ENCODE results near the gene CTNND2.

CTNND2 gene

GRCh38 chr5:11514705-11515432 is 389.4 kb downstream of the CTNND2 start:
- no peak for DNase-seq

GRCh38 chr5:11511878-11512277 is 392.4 kb downstream of the CTNND2 start:
- no peak for DNase-seq

- DNase-seq = no peak
These were observed 393.4 kb downstream of the CTNND2 start for GRCh38 chr5:11510889-11511288.

DNA sequence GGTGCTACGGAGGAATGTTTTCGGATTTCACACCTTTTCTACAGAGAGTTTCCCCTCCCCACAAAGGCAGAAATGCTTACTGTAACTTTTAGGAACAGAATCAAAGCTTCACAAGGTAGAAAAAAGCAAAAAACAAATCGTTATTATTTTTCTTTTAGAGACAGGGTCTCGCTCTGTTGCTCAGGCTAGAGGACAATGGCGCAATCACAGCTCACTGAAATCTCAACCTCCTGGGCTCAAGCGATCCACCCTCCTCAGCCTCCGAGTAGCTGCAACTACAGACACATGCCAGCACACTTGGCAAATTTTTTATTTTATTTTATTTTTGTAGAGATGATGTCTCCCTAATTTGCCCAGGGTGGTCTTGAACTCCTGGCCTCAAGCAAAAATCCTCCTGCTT is 394.5 kb downstream of the CTNND2 start:
- DNase-seq = no peak

DNA sequence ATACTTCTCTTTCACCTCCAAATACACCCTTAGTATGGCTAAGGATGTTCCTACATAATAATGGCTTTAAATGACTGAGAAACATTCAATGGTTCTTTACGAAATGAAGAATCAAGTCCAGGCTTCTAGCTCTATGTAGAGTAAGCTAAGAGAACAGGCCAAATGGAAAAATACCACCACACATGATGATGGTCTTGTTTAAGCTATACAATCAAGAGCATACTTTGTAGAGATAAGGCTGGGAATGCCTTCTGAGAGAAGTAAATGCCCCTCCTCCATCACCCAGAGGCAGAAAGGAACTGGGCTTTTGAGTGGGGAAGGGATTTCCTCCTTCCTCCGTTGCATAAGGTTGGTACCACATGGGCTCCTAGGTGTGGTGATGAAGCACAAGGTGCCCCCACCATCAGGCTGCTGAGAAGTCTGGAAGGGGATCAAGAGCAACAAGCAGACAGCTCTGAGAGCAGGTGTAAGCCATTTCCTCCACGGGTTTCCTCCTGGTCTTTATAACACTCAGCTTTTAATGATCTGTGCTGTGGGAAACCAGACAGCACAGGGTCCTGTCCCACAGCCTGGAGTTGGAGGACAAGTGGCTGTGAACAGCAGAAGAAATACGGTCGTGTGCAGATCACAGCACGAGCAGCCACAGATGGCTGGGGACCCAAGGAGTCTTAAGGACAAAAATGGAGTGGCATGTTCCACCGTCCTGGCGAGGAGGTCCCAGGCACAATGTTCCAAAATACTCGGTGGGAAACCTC is 396.9 kb downstream of the CTNND2 start:
- DNase-seq = no peak

- no peak for DNase-seq
These were observed 399.4 kb downstream of the CTNND2 start for GRCh38 chr5:11504886-11505193.

GRCh38 chr5:11504065-11504885 is 400.0 kb downstream of the CTNND2 start:
- DNase-seq = no peak

DNA sequence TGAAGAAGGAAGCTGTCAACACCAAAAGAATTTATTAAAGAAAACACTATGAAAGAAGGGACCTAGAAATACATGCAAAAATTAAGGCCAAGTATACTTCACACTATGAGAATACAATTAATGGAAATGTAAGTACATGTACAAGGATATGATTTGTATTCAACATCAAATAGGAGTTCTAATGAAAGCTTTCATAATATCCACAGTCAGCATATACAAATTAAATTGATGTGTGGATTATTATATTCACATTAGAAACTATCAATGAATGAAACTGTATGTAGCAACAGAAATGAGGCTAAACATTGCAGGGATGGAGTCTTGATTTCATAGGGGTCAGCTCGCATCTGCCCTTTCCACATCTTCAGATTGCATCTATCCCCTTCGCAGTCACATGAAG is 401.5 kb downstream of the CTNND2 start:
- DNase-seq = no peak

DNA sequence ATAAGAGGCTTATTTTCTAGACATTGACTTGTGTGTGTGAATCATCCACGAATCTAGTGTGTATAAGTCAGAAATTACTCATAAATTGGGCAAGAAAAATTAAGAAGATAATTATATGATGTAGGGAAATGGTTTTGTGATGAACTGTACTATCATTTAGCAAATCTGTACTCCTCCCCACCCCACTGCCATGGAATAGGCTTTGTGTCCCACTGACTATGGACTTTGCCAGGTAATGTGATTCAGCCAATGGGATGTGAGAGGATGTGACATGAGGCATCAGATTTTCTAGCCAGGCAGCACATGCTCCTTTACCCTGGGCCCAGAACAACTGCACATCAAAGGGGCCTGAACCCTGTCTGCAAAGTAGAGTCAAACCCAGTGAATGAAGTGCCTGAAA is 406.6 kb downstream of the CTNND2 start:
- DNase-seq = no peak

GRCh38 chr5:11496137-11496719 is 408.0 kb downstream of the CTNND2 start:
- DNase-seq = no peak

- DNase-seq = no peak
These were observed 409.9 kb downstream of the CTNND2 start for GRCh38 chr5:11494340-11494739.

GRCh38 chr5:11491404-11492075 is 412.7 kb downstream of the CTNND2 start:
- no peak for DNase-seq

GRCh38 chr5:11483630-11484029 is 420.6 kb downstream of the CTNND2 start:
- DNase-seq = no peak

GRCh38 chr5:11482011-11482410 is 422.2 kb downstream of the CTNND2 start:
- no peak for DNase-seq

GRCh38 chr5:11477786-11478185 is 426.5 kb downstream of the CTNND2 start:
- DNase-seq = no peak

DNA sequence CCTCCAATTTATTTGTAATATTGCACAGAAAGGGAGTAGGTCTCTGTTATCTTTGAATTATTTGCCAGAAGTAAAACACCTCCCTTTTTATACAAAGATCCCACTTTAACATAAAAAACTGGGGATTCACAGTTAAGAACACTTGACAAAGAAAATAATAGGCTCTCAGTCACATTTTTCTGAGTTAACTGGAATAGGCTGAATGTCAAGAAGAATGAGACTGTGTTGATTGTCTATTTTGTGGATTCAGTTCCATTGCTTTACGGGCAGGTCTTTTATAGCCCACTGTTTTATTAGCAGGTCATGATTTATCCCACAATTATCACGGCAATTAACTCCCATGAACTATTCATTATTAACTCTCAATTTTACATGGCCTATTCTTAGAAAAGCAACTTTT is 427.4 kb downstream of the CTNND2 start:
- DNase-seq = no peak

DNA sequence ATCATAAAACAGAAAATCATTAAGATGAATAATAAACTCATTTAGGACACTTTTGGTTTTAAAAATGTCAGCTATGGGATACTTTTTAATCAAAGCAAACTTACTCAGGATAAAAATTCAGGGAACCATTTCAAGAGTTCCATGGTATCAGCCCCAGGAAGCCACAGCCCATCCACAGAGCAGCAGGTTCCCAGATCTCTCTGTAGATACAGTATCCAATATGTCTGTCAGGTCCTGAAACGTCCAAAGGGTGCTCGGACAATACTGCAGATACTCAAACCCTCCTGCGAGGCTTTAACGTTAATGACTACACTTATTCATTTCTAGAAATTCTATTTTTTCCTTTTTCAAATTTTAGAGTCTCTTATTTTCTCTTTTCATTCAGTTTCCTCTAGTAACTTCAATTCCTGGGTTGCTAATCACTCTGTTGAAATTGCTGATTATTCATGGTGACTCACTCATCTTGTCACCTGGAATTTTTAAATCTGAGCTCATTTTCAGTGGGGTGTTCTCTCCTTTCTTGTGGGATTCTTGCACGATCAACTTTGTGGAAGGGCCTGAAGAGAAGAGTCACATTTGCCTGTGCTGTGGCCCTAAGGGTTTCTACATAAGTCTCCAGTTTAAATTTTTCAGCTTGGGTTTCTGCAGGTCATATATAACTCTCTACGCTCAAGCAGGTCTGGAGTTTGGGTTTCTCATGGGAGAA is 435.8 kb downstream of the CTNND2 start:
- no peak for DNase-seq

- DNase-seq = no peak
These were observed 436.7 kb downstream of the CTNND2 start for GRCh38 chr5:11467588-11467987.

GRCh38 chr5:11459716-11460115 is 444.5 kb downstream of the CTNND2 start:
- no peak for DNase-seq

GRCh38 chr5:11455505-11455904 is 448.7 kb downstream of the CTNND2 start:
- no peak for DNase-seq

DNA sequence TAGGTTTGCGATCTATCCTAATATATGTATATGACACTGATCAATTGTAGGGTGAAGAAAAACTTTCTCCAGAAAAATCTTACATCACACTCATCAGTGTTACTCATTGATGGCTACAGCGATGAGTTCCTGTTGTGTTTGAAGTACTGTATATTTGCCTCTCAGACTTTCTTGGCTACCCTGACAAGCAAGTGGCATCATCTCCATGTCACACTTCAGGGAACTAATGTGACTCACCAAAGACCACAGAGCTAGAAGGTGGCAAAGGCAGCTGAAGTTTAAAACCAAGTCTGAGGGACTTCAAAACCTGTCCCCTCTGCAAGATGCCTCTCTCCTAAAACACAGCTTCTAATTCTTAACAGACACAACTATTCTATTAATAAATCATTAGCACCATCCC is 451.4 kb downstream of the CTNND2 start:
- no peak for DNase-seq

DNA sequence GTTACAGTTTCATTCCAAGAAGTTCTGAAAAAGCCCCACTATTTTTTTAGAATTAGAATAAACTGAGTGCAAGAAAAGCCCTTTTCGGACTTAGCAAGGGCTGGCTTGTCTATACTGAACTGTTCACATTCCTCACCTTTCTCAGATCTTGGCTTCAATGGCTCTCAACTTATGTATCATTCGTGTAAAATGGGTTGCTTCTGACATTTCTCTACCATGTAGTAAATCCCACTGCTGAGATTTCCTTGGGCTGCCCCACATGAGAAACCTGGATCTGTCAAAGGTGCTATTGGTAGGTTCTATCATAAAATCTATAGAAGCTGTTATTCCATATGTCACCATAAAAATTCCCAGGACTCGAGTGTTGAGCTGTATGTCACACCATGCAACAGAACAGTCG is 454.3 kb downstream of the CTNND2 start:
- DNase-seq = no peak

Data from activated T-cell treated with anti-CD3 and anti-CD28 coated beads, Interleukin-2, amount 50 U/mL, for 1 hour (primary cell).